ENCODE data around the gene RAD51B.

- no peak for TF ChIP-seq EZH2 (optimal IDR thresholded peaks at IDR 0.05; ENCODE audit: low read depth, low read length)
- TF ChIP-seq, protein P1, sequence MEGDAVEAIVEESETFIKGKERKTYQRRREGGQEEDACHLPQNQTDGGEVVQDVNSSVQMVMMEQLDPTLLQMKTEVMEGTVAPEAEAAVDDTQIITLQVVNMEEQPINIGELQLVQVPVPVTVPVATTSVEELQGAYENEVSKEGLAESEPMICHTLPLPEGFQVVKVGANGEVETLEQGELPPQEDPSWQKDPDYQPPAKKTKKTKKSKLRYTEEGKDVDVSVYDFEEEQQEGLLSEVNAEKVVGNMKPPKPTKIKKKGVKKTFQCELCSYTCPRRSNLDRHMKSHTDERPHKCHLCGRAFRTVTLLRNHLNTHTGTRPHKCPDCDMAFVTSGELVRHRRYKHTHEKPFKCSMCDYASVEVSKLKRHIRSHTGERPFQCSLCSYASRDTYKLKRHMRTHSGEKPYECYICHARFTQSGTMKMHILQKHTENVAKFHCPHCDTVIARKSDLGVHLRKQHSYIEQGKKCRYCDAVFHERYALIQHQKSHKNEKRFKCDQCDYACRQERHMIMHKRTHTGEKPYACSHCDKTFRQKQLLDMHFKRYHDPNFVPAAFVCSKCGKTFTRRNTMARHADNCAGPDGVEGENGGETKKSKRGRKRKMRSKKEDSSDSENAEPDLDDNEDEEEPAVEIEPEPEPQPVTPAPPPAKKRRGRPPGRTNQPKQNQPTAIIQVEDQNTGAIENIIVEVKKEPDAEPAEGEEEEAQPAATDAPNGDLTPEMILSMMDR (IDR thresholded peaks at IDR 0.05; ENCODE audit: low read length): no peak
Measured at GRCh38 chr14:68616221-68616902, 796.8 kb downstream of the RAD51B start.
